K562 (cell line): Measurements from ENCODE around the gene SLC25A42. TPM values are rescaled to one million over a fixed set of nuclear protein-coding genes. Genes with fewer than 3 reads are reported as not detected.

Experiments used
- CBFA2T3 ChIP-seq: fragments of 450-650 bp; IDR thresholded peaks from 2 replicates; pipeline ENCODE4 v1.6.1; 2017
- CGGBP1 ChIP-seq: fragments of 250-450 bp; sonication (Bioruptor Pico); IDR thresholded peaks from 2 replicates; pipeline ENCODE4 v1.9.0; 2021; ENCODE audit warnings: mild to moderate bottlenecking
- CREM ChIP-seq: IDR thresholded peaks from 2 replicates; pipeline ENCODE4 v1.6.1; 2014; ENCODE audit warnings: antibody characterized with exemption, low read depth
- E2F1 ChIP-seq: sonication (generic); formaldehyde crosslinking; IDR thresholded peaks from 2 replicates; pipeline ENCODE4 v1.8.1; 2023; ENCODE audit warnings: mild to moderate bottlenecking, missing genetic modification reagents, moderate library complexity
- ELF4 ChIP-seq: fragments of 450-650 bp; formaldehyde crosslinking; IDR thresholded peaks from 2 replicates; pipeline ENCODE4 v1.4.0; 2022; ENCODE audit warnings: missing genetic modification characterization
- HDAC2 ChIP-seq: fragments of 450-650 bp; IDR thresholded peaks from 2 replicates; pipeline ENCODE4 v1.6.1; 2016; ENCODE audit warnings: mild to moderate bottlenecking
- HES1 ChIP-seq: fragments of 450-650 bp; IDR thresholded peaks from 2 replicates; pipeline ENCODE4 v1.6.1; 2016; ENCODE audit warnings: low read depth, mild to moderate bottlenecking, moderate library complexity
- MAFF ChIP-seq: IDR thresholded peaks from 2 replicates; pipeline ENCODE4 v1.6.1; 2012; ENCODE audit warnings: low read length, improper control_type of control experiment
- NEUROD1 ChIP-seq: fragments of 150-350 bp; IDR thresholded peaks from 2 replicates; pipeline ENCODE4 v1.6.1; 2014; ENCODE audit warnings: borderline replicate concordance, low read length, low read depth; ENCODE audit not compliant: partially characterized antibody
- PCBP2 ChIP-seq: fragments of 200-400 bp; formaldehyde crosslinking; IDR thresholded peaks from 2 replicates; pipeline ENCODE4 v1.6.1; 2018; ENCODE audit warnings: low read length, low read depth, mild to moderate bottlenecking, moderate library complexity; ENCODE audit not compliant: poor library complexity, severe bottlenecking
- SNRNP70 ChIP-seq: fragments of 200-400 bp; formaldehyde crosslinking; optimal IDR thresholded peaks from 2 replicates; pipeline ENCODE3; 2017; ENCODE audit warnings: low read depth, low read length
- STAG1 ChIP-seq: sonication (generic); formaldehyde crosslinking; IDR thresholded peaks from 2 replicates; pipeline ENCODE4 v1.5.0; 2020; ENCODE audit warnings: missing genetic modification reagents, borderline replicate concordance
- SUPT5H ChIP-seq: fragments of 450-650 bp; IDR thresholded peaks from 2 replicates; pipeline ENCODE4 v1.6.1; 2016
- TFAP4 ChIP-seq: sonication (generic); formaldehyde crosslinking; IDR thresholded peaks from 2 replicates; pipeline ENCODE4 v1.8.0; 2022; ENCODE audit warnings: missing genetic modification reagents, mild to moderate bottlenecking, moderate library complexity, borderline replicate concordance
- THRA ChIP-seq: fragments of 450-650 bp; IDR thresholded peaks from 2 replicates; pipeline ENCODE4 v1.6.1; 2017; ENCODE audit warnings: mild to moderate bottlenecking, moderate library complexity
- TOE1 ChIP-seq, 2 experiments: fragments of 450-650 bp in 1 of 2; sonication (generic) in 1 of 2; formaldehyde crosslinking in 1 of 2; IDR thresholded peaks; 2 replicates each; pipeline versions ENCODE4 v1.7.1 to v1.8.0; 2016 to 2022; ENCODE audit warnings: borderline replicate concordance in 2 of 2, mild to moderate bottlenecking in 2 of 2, antibody characterized with exemption in 1 of 2, inconsistent platforms in 1 of 2, low read depth in 1 of 2, missing genetic modification reagents in 1 of 2, moderate library complexity in 1 of 2
- TRIM25 ChIP-seq: fragments of 450-650 bp; IDR thresholded peaks from 2 replicates; pipeline ENCODE4 v1.7.0; 2016; ENCODE audit warnings: borderline replicate concordance
- ZNF395 ChIP-seq: fragments of 200-800 bp; sonication (Bioruptor generic); IDR thresholded peaks from 2 replicates; pipeline ENCODE4 v1.6.1; 2017; ENCODE audit warnings: missing genetic modification characterization, missing compliant biosample characterization
- ZNF75A ChIP-seq: fragments of 450-650 bp; formaldehyde crosslinking; IDR thresholded peaks from 2 replicates; pipeline ENCODE4 v1.4.0; 2020; ENCODE audit warnings: mild to moderate bottlenecking
- polyA plus RNA-seq, 8 experiments: library from polyadenylated mRNA; depleted of rRNA in 4 of 8; stranded (reverse) in 5 of 8; unstranded in 3 of 8; fragments of >200 nt; fragmentation: Nextera tagmentation in 2 of 8; fragmentation: Illumina TruSeq in 1 of 8; extraction: Ambion mirVana in 2 of 8; extraction: Trizol in 1 of 8; gene quantifications; 2 replicates each; pipeline versions ENCODE4 v1.2.1 to v1.2.3, GENCODE V29; 2011 to 2014; ENCODE audit warnings: inconsistent platforms in 1 of 8, missing spikeins in 1 of 8
- total RNA-seq, 7 experiments: library from RNA; depleted of rRNA in 6 of 7; stranded (reverse); fragments of >200 nt in 6 of 7; fragmentation: Illumina TruSeq in 2 of 7; extraction: Trizol in 2 of 7; gene quantifications; 2 replicates each; pipeline versions ENCODE4 v1.2.1 to v1.2.3, GENCODE V29; 2011 to 2021; ENCODE audit warnings: low replicate concordance in 1 of 7

The SLC25A42 gene
- total and polyA plus RNA-seq, 9 of the 15 experiments (the other 6 are each of a cell fraction or from before 2014, with no cell fraction given), result 0.59 to 32.2 (median 14.1) TPM

GRCh38 chr19:19063183-19064097 lies at the start of gene SLC25A42 (continued):
- TF ChIP-seq PCBP2 (no peak), SNRNP70 (no peak), NEUROD1 (peak; percentile 98), TFAP4 (no peak; the same call in 1 of the 2 replicates), ZNF75A (CRISPR knock-in tag) (no peak), TRIM25 (no peak), HDAC2 (peak; percentile 11; the same call in 1 of the 2 replicates), CBFA2T3 (no peak), CREM (peak; percentile 56; the same call in 1 of the 2 replicates), STAG1 (CRISPR knock-in tag) (no peak), THRA (no peak), SUPT5H (peak; percentile 80), ZNF395 (CRISPR knock-in tag) (no peak), ELF4 (peak; percentile 11; the same call in 1 of the 2 replicates), E2F1 (CRISPR knock-in tag) (no peak), MAFF (no peak), HES1 (no peak), CGGBP1 (CRISPR knock-in tag) (no peak), TOE1 (IDR thresholded peaks at IDR 0.05; ENCODE audit: borderline replicate concordance) (no peak; the same call in 1 of the 2 replicates), TOE1 (CRISPR knock-in tag; IDR thresholded peaks at IDR 0.05; ENCODE audit: borderline replicate concordance, low read depth) (no peak)
